Measurements from ENCODE around the gene HLA-F.

- TF ChIP-seq CTCF (conservative IDR thresholded peaks at IDR 0.05) (no peak), EZH2 (IDR thresholded peaks at IDR 0.05; ENCODE audit: low read depth) (no peak)
Measured at GRCh38 chr6:29708432-29709179, 14.6 kb upstream of the HLA-F start.
